ENCODE data around the gene ASCL3.
A peak's percentile ranks its signal among the peaks of the same experiment; 100 is the strongest.
"Not testable (repeated sequence)": the region's sequence is repeated elsewhere in the genome, so short reads cannot be mapped to it uniquely, and the experiment has no call there.

ASCL3 gene, protein sequence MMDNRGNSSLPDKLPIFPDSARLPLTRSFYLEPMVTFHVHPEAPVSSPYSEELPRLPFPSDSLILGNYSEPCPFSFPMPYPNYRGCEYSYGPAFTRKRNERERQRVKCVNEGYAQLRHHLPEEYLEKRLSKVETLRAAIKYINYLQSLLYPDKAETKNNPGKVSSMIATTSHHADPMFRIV

DNA sequence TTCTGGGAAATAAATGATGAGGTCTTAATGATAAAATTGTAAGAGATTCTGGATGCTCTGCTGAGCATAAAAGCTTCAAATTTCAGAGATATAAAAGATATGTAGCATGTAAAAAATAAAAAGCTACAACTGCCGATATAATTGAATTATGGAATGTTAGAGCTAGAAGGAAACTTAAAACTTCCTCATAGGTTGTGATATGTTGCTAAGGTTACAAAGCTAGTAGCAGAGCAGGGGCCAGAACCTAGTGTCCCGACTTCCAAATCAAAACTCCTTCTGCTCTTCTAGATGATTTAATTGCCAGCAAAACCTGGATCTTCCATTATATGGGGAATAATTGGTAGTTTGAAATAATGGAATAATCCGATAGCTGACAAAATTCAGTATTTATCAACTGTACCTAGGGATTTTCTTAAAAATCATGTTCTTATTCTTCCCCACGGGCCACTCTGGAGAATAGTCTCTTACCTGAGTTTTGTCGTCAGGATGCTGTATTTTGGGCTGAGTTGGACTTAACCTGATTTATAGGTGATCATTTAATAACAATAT, at the start of gene ASCL3:
Gene ASCL3 (minus strand): TSS at position 499 of the 549 bp plus-strand sequence. CDS start 4,855 bp downstream, outside the sequence.
- DNase-seq (ENCODE audit: low spot score), result no peak

DNA sequence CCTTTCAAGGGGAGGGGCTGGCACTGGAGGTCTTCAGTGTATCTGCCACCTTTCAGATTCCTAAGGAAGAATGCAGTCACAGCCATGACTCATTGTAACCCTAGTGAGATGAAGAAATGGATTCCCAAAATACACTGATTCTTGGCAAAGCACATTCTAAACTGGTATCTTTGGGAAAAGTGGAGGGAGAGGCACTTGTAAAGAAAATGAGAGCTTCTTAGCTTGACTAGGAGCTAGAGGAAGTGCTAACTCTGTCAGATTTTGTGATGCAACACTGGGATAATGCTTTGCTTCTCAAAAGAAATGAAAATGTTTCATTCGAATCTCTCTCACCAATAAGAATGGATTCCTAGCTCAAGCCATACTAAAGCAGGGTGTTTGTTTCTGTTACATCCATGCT, 46.6 kb upstream of the ASCL3 start:
- DNase-seq (ENCODE audit: low spot score), result no peak

DNA sequence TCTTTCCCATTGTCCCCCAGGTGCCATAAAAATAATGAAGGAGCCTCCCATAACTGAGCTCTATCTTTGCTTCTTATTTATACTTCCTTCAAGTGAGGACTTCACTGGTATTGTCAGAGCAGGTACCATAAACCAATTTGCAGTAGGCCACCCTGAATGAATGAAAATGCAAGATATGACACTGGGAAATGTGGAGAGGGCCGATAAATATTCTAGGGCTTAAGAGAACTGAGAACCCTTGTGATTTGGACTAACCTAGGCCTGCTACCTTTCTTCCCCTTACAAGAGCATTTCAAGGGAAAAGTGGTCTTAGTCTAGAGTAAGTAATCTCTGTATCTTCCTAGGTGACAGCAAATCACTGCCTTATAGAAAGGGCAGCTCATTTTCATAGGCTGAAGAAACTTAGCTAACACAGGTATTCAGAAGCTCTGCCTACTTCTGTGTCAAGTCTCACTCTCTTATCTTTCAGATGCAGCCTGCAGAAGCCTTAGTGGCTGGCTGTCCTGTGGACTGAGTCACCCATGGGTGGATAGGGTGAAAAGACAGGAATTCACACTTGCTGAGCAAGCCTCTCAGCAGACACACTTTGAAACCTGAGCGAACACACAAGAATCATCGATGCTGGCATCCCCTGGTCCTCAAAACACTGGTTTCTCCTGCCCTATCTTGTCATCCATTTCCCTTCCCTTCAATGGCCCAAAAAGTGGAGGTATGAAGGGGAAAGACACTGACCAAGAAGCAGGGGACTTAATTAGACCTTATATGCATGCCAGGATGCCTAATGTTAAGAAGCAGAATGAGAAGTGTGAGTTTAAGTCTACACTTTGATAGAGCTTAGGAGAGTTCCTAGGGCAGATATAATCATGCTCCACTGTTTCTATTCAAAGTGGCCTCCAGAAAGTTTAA, 45.8 kb upstream of the ASCL3 start:
- no peak for DNase-seq (ENCODE audit: low spot score)

DNA sequence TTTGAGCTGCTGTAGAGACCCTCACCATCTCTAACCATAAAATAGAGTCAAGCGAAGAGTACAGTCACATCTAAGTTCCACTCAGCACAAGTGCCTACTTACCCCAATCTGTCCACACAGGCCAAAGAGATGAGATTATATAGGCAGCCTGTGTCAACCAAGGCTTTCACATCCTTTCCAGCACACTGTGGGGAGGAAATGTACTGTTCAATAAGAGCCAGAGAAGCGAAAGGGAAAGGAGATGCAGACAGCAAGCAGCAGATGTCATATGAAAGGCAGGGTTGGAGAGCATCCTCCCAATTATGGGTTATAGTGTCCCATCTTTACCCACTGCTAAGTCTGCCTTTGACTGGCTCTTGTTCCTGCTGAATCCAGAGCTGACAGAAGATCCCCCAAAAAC, 44.6 kb upstream of the ASCL3 start:
- no peak for DNase-seq (ENCODE audit: low spot score)

DNA sequence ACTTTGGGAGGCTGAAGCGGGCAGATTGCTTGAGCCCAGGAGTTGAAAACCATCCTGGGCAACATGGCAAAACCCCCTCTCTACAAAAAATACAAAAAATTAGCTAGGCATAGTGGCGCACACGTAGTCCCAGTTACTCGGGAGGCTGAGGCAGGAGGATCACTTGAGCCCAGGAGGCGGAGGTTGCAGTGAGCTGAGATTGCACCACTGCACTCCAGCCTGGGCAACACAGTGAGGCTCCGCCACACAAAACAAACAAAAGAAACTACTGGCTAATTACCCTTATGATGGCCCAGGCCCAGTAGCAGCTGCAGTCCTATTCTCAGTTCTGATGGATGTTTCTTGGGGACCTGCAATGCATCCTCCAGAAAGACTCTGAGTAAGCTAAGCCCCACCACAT, 44.0 kb upstream of the ASCL3 start:
- DNase-seq (ENCODE audit: low spot score), result not testable (repeated sequence)

DNA sequence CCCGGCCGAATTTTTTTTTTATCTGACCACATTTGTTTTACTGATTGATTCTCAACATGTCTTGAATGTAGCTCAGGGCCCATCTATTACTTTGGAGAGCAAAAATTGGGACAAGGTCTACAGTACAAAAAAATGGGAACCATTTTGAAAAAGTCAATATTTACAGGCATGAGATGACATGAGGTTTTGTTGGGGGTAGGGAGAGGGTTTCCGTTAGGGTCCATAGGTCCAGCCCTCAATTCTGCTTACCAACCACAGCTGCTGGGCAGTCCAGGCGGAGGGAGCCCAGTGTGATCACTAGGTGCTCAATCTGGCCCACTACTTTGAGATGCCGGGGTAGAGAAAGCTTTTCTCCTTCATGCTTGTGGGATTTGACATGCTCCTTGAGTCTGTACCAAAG, 42.6 kb upstream of the ASCL3 start:
- no peak for DNase-seq (ENCODE audit: low spot score)

DNA sequence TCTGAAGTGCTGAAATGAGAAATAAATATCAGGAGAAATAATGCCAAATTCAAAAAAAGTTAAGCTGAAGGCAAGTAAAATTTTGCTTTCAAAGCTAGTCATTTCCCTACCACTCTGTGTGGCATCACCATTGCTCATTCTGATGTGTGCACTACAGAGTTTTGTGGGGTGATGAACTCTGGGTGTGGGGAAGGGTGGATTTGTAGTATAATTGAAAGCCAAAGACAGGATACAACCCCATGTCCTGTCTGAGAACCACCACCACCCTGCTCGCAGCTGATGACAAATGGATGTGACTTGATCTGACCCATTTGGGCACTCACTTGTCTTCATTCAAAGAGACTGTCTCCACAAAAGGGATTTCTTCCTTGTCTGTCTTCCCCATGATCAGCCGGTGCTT, 40.7 kb upstream of the ASCL3 start:
- no peak for DNase-seq (ENCODE audit: low spot score)

DNA sequence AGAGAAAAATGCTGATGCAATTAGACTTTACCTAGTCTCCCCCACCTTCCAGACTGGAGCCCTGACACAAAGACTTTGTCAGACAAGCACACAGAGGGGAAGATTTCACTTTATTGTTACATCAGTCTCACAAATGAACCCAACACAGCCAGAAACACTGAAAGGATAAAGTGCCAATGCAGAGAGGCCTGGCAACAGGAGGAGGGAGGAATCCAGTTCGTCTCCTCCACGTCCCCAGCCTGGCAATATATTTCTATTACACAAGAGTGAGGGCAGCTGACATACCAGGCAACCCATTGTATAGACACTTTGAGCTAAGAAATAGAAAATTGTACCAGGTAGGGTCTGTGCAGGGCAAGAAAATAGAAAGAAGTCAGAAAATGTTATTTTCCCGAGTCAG, 37.7 kb upstream of the ASCL3 start:
- DNase-seq (ENCODE audit: low spot score), result no peak

DNA sequence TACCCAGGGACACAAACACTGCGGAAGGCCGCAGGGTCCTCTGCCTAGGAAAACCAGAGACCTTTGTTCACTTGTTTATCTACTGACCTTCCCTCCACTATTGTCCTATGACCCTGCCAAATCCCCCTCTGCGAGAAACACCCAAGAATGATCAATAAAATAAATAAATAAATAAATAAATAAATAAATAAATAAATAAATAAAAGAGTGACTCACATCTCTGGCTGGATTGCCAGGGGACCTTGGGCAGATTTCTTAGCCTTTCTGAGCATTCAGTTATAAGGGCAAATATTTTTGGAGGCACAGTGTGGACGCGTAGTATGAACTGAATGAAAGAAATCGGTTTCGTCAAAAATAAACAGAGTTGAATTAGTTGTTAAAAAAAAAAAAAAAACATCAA, 36.5 kb upstream of the ASCL3 start:
- not testable (repeated sequence) for DNase-seq (ENCODE audit: low spot score)

DNA sequence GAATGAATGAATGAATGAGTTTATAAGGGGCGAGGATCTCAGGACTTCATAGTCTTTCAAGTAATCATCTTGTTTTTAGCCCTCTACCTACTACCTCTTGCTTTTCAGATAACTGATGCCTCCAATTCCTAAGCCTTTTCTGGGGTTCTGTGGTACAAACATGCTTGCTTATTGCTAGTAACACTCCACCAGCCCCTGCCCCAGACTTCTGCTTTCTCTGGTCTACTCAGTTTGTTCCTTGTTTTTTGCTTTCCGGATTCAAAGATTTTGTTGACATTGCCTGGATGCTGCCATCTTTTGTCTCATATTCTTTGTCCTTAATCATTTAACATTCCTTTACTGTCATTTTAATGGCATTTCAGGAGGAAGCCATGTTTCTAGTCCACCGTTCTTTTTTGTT, 30.3 kb upstream of the ASCL3 start:
- no peak for DNase-seq (ENCODE audit: low spot score)

DNA sequence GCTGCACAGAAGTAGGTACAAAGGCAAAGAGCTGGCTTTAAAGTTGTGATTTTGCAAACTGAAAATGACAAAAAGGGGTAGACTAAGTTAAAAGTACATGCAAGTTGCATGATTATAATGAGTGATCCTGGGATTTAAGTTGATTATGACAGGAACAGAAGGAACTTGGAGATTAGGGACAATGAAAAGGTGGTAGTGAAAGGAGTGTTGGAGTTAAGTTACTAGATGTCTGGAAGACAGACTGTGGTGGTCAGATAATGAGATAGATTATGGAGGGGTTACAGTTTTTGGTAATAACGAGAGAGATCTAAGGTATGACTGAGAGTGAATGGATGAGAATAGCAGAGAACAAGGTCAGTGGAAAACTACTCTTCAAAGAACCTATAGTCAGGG, 29.1 kb upstream of the ASCL3 start:
- no peak for DNase-seq (ENCODE audit: low spot score)

DNA sequence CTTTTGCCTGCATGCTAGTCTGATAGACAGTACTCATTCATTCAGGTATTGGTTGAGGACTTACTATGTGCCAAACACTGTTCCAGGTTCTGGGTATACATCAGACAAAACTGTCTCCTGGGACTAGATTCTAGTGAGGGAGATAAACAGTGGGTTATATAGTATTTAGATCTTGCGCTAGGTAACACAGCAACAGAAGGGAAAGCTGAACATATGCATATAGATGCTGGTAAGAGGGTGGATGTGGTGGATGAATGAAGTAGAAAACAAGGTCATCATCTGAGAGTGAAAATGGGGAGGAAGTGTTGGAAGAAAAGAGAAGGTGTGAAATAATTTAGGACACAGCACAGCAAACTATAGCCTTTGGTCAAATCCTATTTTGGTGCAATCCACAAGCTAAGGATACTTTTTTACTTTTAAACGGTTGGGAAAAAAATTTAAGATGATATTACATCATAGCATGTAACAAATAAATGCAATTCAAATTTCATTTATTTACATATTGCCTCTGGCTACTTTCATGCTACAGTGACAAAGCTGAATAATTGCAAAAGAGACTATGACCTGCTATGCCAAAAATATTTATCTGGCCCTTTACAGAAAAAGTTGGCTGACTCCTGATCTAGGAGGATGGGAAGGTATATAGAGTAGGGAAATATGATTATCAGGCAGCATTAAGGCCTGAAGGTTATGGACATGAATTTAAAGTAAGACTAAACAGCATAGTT, 28.5 kb upstream of the ASCL3 start:
- no peak for DNase-seq (ENCODE audit: low spot score)

DNA sequence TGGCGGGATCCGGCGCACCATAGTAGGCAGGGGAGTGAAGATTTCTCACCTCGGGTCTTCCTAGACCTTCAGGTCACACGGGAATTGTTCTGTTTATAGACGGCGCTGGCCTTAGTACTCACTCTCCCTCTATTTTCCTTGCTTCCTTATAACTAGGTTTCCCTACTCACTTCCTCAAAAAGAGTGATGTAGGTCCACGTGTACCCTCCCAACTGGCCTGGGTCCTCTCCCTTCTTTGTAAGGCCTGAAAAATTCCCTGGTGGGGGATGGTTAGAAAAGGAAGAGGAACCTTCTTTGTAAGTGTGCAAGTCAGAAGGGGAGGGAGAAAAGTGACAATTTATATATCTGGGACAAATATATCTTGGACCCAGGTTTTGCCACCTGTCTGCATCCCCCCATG, 24.4 kb upstream of the ASCL3 start:
- no peak for DNase-seq (ENCODE audit: low spot score)

DNA sequence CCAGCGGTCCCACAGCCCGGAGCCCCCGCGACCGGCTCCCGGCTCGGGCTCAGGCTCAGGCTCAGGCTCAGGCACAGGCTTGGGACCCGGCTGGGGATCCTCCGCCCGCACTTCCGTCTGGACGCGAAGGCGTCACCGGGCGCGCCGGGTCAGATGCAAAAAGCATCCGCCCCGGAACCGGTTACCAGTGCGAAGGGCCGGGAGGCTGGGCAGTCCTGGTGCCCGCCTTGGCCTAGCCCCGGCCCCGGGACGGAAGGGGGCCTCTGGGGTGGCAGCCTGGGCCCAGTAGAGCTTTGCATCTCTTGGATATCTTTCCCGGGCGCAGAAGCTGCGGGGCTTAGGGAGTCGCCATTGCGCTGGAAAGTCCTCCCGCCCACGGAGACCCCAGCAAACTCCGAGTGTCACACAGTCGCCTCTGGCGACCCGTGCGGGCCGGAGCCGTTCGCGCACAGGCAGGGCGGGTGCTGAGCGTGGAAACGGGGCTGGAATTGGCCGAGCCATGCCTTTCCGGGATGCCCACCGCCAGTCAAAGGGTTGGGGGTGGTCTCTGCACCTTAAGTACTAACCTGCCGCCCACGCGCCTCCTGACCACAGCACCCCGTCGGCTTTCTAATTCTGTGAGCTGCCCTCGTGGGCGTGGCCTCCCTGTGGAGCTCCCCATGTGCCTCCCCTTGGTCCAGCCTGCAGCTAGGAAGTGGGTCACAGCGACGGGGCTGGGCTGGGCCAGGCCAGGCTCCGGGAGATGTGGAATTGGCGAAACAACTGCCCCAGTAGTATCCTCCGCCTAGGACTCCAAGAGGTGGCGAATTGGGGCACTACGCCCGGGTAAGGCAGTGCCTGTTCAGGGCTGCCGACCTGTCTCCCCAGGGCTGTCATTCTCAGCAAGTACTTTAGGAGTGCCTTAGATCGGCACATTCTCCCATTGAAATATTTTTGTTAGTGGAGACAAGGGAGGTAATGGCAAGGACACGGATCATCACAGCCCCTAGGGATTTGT, 21.8 kb upstream of the ASCL3 start, which contains the start of gene TMEM9B:
Gene TMEM9B (minus strand): TSS at position 119 of the 997 bp plus-strand sequence. CDS start 129 bp downstream, outside the sequence.
- peak; percentile 92 for DNase-seq (ENCODE audit: low spot score)

DNA sequence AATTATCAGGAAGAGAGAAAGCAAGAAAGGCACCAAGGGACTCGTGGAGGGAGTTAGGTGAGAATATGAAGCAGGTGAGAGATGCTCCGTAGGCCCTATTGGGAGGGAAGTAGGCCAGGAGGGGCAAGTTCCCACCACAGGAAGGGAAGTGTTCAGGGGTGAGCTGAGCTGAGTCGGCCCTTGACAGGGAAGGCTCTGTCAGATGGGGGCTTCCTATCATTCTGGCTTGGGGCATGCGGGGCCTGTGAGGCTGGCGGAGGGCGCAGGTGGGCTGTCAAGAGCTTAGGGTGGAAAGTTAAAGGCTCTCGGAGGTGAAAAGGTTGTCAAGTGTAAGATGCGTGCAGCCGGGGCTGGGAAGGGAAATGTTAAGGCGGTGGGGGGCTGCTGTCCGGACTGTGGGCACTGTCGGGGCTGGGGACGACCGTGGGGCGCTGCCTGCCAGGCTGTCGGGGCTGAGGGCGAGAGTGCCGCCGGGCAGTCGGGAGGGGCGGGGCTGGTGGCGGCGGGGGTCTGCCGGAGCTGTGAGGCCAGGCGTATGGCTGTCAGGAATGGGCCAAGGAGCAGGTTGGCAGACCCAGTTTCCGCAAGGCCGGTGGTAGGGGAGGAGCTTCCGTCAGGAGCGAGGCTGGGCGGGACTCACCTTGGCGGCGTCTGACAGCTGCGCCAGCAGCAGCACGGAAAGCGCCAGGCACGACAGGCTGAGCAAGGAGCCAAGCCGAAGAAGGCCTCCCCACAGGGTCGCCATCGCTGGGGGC, 20.9 kb upstream of the ASCL3 start:
- no peak for DNase-seq (ENCODE audit: low spot score)

DNA sequence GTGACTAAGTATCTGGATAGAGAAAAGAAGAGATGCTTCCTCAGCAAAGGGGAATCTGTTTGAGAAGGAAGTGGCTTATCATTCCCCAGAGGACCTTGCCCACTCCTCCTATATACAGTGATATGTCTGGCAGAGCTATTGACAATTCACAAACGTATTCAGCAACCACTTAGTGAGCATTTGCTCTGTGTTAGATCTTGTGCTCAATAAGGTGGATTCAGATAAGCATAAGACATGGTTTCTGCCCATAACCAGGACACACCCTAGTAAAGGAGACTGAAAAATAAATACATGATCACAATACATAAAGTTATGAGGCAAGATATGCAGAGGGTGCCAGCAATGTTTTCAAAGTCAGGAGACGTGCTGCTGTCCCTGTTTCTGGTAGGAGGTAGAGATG, 20.0 kb upstream of the ASCL3 start:
- no peak for DNase-seq (ENCODE audit: low spot score)

DNA sequence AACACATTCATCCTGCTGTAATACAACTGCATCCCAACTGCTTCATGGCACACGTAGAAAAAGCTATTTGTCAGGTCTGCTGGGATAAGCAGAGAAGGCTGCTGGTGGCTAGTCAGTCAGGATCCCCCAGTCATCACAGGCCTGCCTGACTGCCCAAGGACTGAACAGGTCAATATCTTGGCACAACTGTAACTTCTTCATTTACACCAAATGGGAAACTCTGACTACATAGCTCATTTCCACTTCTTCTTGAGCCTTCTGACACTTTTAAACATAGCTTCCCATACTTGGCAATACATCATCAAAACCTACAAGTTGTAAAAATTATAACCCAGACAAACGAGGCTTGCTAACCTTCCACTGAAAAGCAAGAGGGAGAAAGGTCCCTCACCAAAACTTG, 18.6 kb upstream of the ASCL3 start:
- no peak for DNase-seq (ENCODE audit: low spot score)

DNA sequence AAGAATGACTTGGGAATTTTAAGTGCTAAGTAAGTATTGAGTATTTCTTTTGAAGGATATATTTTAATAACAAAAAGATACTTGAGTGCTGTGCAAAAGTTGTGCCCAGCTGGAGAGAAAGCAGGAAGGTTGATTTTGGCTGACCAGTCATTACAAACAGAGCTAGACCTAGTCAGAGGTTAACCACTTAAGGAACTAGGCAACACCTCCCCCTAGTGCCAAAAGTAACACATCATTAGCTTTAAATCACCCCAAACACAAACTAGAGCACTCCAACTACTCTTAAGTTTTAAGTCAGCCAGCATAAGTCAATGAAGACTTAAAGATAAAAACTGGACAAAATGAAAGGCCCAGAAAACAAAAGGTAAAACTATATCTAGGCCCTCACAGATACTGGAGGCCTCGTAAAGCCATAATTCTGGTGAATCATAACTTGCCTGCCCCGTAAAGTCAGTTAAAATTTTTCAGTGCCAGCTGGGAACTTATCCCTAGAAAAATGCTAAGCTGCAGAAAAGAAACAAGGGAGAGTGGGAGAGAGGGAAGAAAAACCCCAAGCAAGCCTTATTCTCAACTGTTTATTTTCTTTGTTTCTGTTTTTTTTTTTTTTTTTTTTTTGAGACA, 16.8 kb upstream of the ASCL3 start:
- DNase-seq (ENCODE audit: low spot score), result no peak

DNA sequence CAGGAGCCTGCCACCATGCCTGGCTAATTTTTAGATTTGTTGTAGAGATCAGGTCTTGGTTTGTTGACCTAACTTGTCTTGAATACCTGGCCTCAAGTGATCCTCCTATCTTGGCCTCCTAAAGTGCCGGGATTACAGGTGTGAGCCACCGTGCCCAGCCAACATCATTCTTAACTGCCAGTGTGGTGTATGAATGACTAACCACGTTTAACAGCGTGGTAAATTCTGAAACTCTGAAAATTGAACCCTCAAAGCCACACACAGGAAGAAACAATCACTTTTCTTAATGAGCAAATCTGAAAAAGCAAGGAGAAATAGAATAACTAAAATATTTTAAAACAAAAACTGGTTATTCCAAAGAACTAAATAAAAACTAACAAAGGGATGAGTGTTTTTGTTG, 14.0 kb upstream of the ASCL3 start:
- no peak for DNase-seq (ENCODE audit: low spot score)

DNA sequence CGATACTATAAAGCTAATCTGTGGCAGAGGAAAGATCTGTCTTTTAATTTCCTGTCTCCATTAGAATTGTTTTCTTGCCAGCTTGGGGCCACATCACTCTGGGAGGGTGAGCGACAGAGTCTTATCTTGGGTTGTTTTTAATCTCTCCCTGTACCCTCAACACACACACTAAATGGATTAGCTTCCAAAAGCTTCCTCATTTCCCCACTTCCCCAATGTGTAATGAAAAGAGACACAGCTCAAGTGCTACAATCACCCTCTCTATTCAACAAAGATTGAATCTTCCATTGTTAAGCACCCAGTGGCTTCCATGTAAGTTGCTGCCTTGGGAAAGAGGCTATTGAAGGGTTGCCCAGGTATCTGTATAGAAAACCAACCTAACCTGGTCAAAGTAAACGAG, 6.1 kb upstream of the ASCL3 start:
- no peak for DNase-seq (ENCODE audit: low spot score)
